Lung (tissue), 16 donors: ENCODE measurements around the gene BGLAP. TPM values are rescaled to one million over a fixed set of nuclear protein-coding genes. Genes with fewer than 3 reads are reported as not detected.

Experiments
- ATAC-seq: fragments of 200-7000 bp; cut with Tn5 transposase; one replicate; pipeline ENCODE4 v1.9.1; 2020; ENCODE audit warnings: moderate number of reproducible peaks; ENCODE audit not compliant: insufficient read depth, low FRiP score
- DNase-seq, 3 donors: peaks; one replicate each; pipeline ENCODE4 v3.0.0-alpha.2; 2013 to 2017
- H3K27ac ChIP-seq, 2 donors: one replicate each; pipeline ENCODE4 v1.5.1; 2013; ENCODE audit warnings: mild to moderate bottlenecking in 2 of 2, moderate library complexity in 2 of 2, control low read depth in 1 of 2, inconsistent platforms in 1 of 2, low read depth in 1 of 2, low read length in 1 of 2
- H3K27me3 ChIP-seq, 3 donors: one replicate each; pipeline ENCODE4 v1.5.1; 2013; ENCODE audit warnings: low read length in 2 of 3; ENCODE audit not compliant: control insufficient read depth in 3 of 3, insufficient read depth in 3 of 3
- H3K36me3 ChIP-seq, 4 donors: one replicate each; pipeline ENCODE4 v1.5.1; 2013; ENCODE audit warnings: low read length in 4 of 4, mild to moderate bottlenecking in 1 of 4, moderate library complexity in 1 of 4; ENCODE audit not compliant: control insufficient read depth in 4 of 4, insufficient read depth in 4 of 4
- H3K4me1 ChIP-seq, 5 donors: one replicate each; pipeline ENCODE4 v1.5.1; 2013; ENCODE audit warnings: low read length in 5 of 5, mild to moderate bottlenecking in 2 of 5, moderate library complexity in 1 of 5; ENCODE audit not compliant: control insufficient read depth in 5 of 5, insufficient read depth in 5 of 5
- H3K4me3 ChIP-seq: one replicate; pipeline ENCODE4 v1.5.1; 2013; ENCODE audit warnings: mild to moderate bottlenecking, control low read depth, moderate library complexity
- H3K9ac ChIP-seq, 2 donors: one replicate each; pipeline ENCODE4 v1.5.1; 2013; ENCODE audit warnings: low read length in 2 of 2, control low read depth in 1 of 2; ENCODE audit not compliant: insufficient read depth in 1 of 2
- H3K9me3 ChIP-seq, 4 donors: one replicate each; pipeline ENCODE4 v1.5.1; 2013; ENCODE audit warnings: low read length in 3 of 4, mild to moderate bottlenecking in 1 of 4, moderate library complexity in 1 of 4; ENCODE audit not compliant: control insufficient read depth in 4 of 4, insufficient read depth in 3 of 4
- WGBS, 2 donors: extraction: QIAGEN DNeasy Blood & Tissue Kit; methylation state at CpG; one replicate each; pipeline ENCODE4 v1.1.7; 2013; 5-methylcytosine and 5-hydroxymethylcytosine counted together
- long read RNA-seq, 5 donors: transcript quantifications; one replicate each; lab custom pipeline, GENCODE V29; 2026
- polyA plus RNA-seq, 2 donors: library from polyadenylated mRNA; stranded (reverse); fragments of 200-250 nt; gene quantifications; one replicate each; pipeline ENCODE4 v1.2.1, GENCODE V29; 2013
- total RNA-seq, 2 donors: library from RNA; depleted of rRNA in 1 of 2; stranded (reverse); fragments of >200 nt in 1 of 2; gene quantifications; one replicate each; pipeline ENCODE4 v1.2.1, GENCODE V29; 2014 to 2021
- TF ChIP-seq, protein P1 (sequence below): IDR thresholded peaks from 2 replicates; pipeline ENCODE4 v1.5.1; 2012; ENCODE audit warnings: mild to moderate bottlenecking; ENCODE audit errors: control extremely low read depth, extremely low read depth
- donor health status: control.
- donor health status: control.
- donor health status: Bipolar disorder and iron deficiency.
- donor health status: healthy.
- donor health status: DM: yes; HTN: yes; CAD: no.

BGLAP gene
- total RNA-seq = 1 to 10 TPM; 1.3 to 1.7 TPM
- polyA plus RNA-seq = 1 to 10 TPM in 1 of 2 donors, under 1 TPM in 1; 0.46 to 1.7 TPM
- long read RNA-seq, donor 1 = 0 reads
- long read RNA-seq, donor 2 = 0 reads
- long read RNA-seq, donor 3, partial matches to known transcripts = 0 of 1 reads
- long read RNA-seq, donor 3, other reads (novel, unspliced or antisense) = 0 of 1 reads
- long read RNA-seq, donor 4, partial matches to known transcripts = 0 of 1 reads
- long read RNA-seq, donor 4, other reads (novel, unspliced or antisense) = 0 of 1 reads
- long read RNA-seq, donor 5, partial matches to known transcripts = 0 of 1 reads
- long read RNA-seq, donor 5, other reads (novel, unspliced or antisense) = 0 of 1 reads

DNA sequence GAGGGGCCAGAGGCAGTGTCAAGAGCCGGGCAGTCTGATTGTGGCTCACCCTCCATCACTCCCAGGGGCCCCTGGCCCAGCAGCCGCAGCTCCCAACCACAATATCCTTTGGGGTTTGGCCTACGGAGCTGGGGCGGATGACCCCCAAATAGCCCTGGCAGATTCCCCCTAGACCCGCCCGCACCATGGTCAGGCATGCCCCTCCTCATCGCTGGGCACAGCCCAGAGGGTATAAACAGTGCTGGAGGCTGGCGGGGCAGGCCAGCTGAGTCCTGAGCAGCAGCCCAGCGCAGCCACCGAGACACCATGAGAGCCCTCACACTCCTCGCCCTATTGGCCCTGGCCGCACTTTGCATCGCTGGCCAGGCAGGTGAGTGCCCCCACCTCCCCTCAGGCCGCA lies at the start of gene BGLAP:
BGLAP (plus strand) TSS at position 259 of the 400 bp plus-strand sequence; CDS start at position 307, 48 bp downstream.
- Histone ChIP-seq H3K4me1 (peaks cover 0 to 11% (median 0%) of the 10 kb centered on the region in 5 donors), H3K4me3 (no peak within 1 kb of the TSS), H3K27me3 (peaks cover 0 to 16% (median 12%) of the 10 kb centered on the region in 3 donors), H3K9me3 (peaks cover 0 to 3% (median 0%) of the 10 kb centered on the region in 4 donors), H3K9ac (no peak within 1 kb of the TSS), H3K27ac (no peak within 1 kb of the TSS), H3K36me3 (peaks cover 2 to 39% (median 14%) of the 10 kb centered on the region in 4 donors)
- TF ChIP-seq, protein P1, sequence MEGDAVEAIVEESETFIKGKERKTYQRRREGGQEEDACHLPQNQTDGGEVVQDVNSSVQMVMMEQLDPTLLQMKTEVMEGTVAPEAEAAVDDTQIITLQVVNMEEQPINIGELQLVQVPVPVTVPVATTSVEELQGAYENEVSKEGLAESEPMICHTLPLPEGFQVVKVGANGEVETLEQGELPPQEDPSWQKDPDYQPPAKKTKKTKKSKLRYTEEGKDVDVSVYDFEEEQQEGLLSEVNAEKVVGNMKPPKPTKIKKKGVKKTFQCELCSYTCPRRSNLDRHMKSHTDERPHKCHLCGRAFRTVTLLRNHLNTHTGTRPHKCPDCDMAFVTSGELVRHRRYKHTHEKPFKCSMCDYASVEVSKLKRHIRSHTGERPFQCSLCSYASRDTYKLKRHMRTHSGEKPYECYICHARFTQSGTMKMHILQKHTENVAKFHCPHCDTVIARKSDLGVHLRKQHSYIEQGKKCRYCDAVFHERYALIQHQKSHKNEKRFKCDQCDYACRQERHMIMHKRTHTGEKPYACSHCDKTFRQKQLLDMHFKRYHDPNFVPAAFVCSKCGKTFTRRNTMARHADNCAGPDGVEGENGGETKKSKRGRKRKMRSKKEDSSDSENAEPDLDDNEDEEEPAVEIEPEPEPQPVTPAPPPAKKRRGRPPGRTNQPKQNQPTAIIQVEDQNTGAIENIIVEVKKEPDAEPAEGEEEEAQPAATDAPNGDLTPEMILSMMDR = no peak
- DNase-seq (no peak), ATAC-seq (no peak)
- 63 to 78% methylated on average over 12 to 14 of the region's 14 CpGs for WGBS, 2 donors

DNA sequence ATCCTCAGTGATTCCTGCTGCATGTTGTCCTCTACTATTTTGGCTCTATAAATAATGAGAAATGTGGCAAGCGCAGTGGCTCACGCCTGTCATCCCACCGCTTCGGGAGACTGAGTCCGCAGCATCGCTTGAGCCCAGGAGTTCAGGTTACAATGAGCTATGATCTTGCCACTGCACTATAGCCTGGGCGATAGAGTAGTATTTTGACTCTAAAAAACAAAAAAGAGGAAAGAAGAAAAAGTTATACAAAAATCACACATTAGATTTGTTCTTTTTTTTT lies 48.8 kb upstream of the BGLAP start:
- H3K4me3 ChIP-seq = peak overlapping the region; percentile 32
- 80 to 85% methylated on average over 7 of the region's 7 CpGs for WGBS, 2 donors
- peaks cover 0 to 15% (median 2%) of the 10 kb centered on the region in 5 donors for H3K4me1 ChIP-seq
- no peaks in the 10 kb centered on the region for H3K27me3 ChIP-seq
- ATAC-seq = no peak
- H3K9ac ChIP-seq = peak overlapping the region; percentile 18 to 89
- no peaks in the 10 kb centered on the region for H3K9me3 ChIP-seq
- DNase-seq = no peak
- TF ChIP-seq, protein P1 = no peak
- peak overlapping the region in 1 of 2 donors; percentile 86 for H3K27ac ChIP-seq
- H3K36me3 ChIP-seq = peaks cover 0 to 7% (median 4%) of the 10 kb centered on the region in 4 donors

DNA sequence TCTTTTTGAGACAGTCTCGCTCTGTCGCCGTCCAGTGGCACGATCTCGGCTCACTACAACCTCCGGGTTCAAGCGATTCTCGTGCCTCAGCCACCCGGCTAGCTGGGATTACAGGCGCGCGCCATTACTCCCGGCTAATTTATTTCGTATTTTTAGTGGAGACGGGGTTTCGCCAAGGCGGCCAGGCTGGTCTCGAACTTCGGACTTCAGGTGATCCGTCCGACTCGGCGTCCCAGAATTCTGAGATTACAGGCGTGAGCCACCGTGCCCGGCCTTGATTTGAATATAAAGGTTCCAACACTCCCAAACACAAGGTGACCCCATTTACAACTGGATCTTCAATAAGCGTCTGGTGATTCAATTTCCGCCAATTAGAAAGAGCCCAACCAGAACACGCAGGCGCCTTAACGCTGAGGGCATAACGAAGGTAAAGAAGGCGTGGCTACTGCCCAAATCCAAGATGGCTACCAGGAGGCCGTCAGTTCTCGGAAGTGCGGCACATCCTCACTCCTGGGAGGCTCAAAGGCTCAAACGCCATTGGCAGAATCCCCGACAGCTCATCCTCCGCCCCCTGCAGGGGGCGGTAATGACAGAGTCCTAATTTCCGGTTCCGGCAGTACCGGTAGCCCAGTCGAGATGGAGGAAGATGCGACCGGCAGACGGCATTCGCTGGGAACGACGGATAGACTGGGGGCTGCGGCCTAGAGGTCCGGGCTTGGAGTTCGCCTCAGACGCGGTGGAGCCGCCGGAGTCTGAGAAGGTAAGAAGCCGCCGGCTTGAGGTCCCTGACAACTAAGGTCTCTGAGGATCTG lies 48.3 kb upstream of the BGLAP start, which contains the start of gene SLC25A44:
SLC25A44 (plus strand) TSS at position 617 of the 812 bp plus-strand sequence. CDS start 5,744 bp downstream, outside the sequence.
- Histone ChIP-seq H3K36me3 (peaks cover 0 to 7% (median 4%) of the 10 kb centered on the region in 4 donors), H3K4me1 (peaks cover 0 to 15% (median 2%) of the 10 kb centered on the region in 5 donors), H3K9me3 (no peaks in the 10 kb centered on the region), H3K4me3 (peak within 1 kb of the TSS; percentile 90), H3K9ac (peak within 1 kb of the TSS; percentile 18 to 89), H3K27me3 (no peaks in the 10 kb centered on the region), H3K27ac (peak within 1 kb of the TSS; percentile 68 to 86)
- DNase-seq (peak; percentile 98 to 100 (median 100)), ATAC-seq (peak; percentile 100)
- TF ChIP-seq, protein P1 = no peak
- WGBS, 2 donors = 2 to 4% methylated on average over 59 of the region's 59 CpGs
